Measurements from ENCODE around the gene SMCHD1. TPM values are rescaled to one million over a fixed set of nuclear protein-coding genes. Genes with fewer than 3 reads are reported as not detected.

The SMCHD1 gene
- total and polyA plus RNA-seq, 10 of the 15 experiments (the other 5 are each of a cell fraction or from before 2014, with no cell fraction given) = 6.0 to 110 (median 48.0) TPM

DNA sequence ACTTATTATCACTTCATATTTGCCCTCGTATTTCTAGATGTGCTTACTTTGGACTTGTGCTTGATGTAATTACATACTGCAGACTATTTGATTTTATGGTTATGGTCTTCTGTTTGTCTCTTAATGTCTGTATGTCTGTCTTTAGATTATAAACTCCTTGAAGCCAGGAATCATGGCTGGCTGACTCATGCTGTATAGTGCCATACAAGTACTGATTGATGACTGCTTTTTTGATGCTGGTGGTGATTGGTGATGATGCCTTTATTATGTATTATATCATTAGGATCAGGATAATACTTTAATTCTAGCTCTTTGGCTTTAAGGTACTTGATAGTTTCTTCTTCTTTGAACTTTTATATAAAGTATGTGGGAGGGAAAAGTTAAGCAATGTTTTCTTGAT lies 17.3 kb downstream of the SMCHD1 start:
- Histone ChIP-seq H3K4me3 (no peak overlapping the region), H3K4me1 (ENCODE audit: control insufficient read depth, insufficient read depth, low read length) (no peaks in the 10 kb centered on the region), H3K36me3 (ENCODE audit: control insufficient read depth in 2 of 2, insufficient read depth in 2 of 2, low read length in 1 of 2) (peaks cover 10 to 35% of the 10 kb centered on the region in 2 experiments), H2AFZ (ENCODE audit: control insufficient read depth, low read depth, low read length) (no peak overlapping the region), H3K9me3 (replicated peaks; ENCODE audit: control insufficient read depth, insufficient read depth, low read length) (no peaks in the 10 kb centered on the region; the same call in 2 of the 3 replicates), H3K27ac (ENCODE audit: control insufficient read depth, insufficient read depth) (no peak overlapping the region), H3K9ac (ENCODE audit: control insufficient read depth, insufficient read depth, low read length) (no peak overlapping the region), H3K79me2 (ENCODE audit: control insufficient read depth, insufficient read depth, low read length) (peaks cover 6% of the 10 kb centered on the region), H3K27me3 (replicated peaks in 1 of 2; ENCODE audit: control insufficient read depth in 2 of 2, insufficient read depth in 2 of 2, low read length in 1 of 2) (no peaks in the 10 kb centered on the region), H4K20me1 (ENCODE audit: control insufficient read depth, insufficient read depth) (no peaks in the 10 kb centered on the region; the same call in 1 of the 2 replicates), H3K4me2 (ENCODE audit: control insufficient read depth, insufficient read depth) (no peak overlapping the region)
- TF ChIP-seq, protein P1, sequence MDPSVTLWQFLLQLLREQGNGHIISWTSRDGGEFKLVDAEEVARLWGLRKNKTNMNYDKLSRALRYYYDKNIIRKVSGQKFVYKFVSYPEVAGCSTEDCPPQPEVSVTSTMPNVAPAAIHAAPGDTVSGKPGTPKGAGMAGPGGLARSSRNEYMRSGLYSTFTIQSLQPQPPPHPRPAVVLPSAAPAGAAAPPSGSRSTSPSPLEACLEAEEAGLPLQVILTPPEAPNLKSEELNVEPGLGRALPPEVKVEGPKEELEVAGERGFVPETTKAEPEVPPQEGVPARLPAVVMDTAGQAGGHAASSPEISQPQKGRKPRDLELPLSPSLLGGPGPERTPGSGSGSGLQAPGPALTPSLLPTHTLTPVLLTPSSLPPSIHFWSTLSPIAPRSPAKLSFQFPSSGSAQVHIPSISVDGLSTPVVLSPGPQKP (IDR thresholded peaks at IDR 0.05; ENCODE audit: low read depth, low read length) = no peak
- TF ChIP-seq NR2F1 (conservative IDR thresholded peaks at IDR 0.05) (no peak), NR2C2 (IDR thresholded peaks at IDR 0.05; ENCODE audit: borderline replicate concordance, control insufficient read depth, insufficient read length, low read depth) (no peak), ZNF217 (IDR thresholded peaks at IDR 0.05) (no peak), IKZF2 (IDR thresholded peaks at IDR 0.05) (no peak), SIX5 (IDR thresholded peaks at IDR 0.05; ENCODE audit: low read depth, low read length, severe bottlenecking) (no peak), ZNF622 (IDR thresholded peaks at IDR 0.05) (no peak), TCF3 (IDR thresholded peaks at IDR 0.05; ENCODE audit: borderline replicate concordance, insufficient read depth, low read depth, low read length) (no peak), FOS (IDR thresholded peaks at IDR 0.05; ENCODE audit: borderline replicate concordance, extremely low read depth, insufficient read length) (no peak), HDAC6 (IDR thresholded peaks at IDR 0.05; ENCODE audit: unreplicated experiment) (no peak), RCOR1 (conservative IDR thresholded peaks at IDR 0.05; ENCODE audit: low read depth, low read length) (no peak), NBN (IDR thresholded peaks at IDR 0.05) (no peak), FOXK2 (IDR thresholded peaks at IDR 0.05) (no peak), TBL1XR1 (IDR thresholded peaks at IDR 0.05; ENCODE audit: low read depth, low read length) (no peak)
- TF ChIP-seq, protein P2, sequence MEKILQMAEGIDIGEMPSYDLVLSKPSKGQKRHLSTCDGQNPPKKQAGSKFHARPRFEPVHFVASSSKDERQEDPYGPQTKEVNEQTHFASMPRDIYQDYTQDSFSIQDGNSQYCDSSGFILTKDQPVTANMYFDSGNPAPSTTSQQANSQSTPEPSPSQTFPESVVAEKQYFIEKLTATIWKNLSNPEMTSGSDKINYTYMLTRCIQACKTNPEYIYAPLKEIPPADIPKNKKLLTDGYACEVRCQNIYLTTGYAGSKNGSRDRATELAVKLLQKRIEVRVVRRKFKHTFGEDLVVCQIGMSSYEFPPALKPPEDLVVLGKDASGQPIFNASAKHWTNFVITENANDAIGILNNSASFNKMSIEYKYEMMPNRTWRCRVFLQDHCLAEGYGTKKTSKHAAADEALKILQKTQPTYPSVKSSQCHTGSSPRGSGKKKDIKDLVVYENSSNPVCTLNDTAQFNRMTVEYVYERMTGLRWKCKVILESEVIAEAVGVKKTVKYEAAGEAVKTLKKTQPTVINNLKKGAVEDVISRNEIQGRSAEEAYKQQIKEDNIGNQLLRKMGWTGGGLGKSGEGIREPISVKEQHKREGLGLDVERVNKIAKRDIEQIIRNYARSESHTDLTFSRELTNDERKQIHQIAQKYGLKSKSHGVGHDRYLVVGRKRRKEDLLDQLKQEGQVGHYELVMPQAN (conservative IDR thresholded peaks at IDR 0.05) = no peak
- TF ChIP-seq, protein P3, sequence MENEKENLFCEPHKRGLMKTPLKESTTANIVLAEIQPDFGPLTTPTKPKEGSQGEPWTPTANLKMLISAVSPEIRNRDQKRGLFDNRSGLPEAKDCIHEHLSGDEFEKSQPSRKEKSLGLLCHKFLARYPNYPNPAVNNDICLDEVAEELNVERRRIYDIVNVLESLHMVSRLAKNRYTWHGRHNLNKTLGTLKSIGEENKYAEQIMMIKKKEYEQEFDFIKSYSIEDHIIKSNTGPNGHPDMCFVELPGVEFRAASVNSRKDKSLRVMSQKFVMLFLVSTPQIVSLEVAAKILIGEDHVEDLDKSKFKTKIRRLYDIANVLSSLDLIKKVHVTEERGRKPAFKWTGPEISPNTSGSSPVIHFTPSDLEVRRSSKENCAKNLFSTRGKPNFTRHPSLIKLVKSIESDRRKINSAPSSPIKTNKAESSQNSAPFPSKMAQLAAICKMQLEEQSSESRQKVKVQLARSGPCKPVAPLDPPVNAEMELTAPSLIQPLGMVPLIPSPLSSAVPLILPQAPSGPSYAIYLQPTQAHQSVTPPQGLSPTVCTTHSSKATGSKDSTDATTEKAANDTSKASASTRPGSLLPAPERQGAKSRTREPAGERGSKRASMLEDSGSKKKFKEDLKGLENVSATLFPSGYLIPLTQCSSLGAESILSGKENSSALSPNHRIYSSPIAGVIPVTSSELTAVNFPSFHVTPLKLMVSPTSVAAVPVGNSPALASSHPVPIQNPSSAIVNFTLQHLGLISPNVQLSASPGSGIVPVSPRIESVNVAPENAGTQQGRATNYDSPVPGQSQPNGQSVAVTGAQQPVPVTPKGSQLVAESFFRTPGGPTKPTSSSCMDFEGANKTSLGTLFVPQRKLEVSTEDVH (IDR thresholded peaks at IDR 0.05; ENCODE audit: low read depth, partially characterized antibody) = no peak
- TF ChIP-seq, protein P4, sequence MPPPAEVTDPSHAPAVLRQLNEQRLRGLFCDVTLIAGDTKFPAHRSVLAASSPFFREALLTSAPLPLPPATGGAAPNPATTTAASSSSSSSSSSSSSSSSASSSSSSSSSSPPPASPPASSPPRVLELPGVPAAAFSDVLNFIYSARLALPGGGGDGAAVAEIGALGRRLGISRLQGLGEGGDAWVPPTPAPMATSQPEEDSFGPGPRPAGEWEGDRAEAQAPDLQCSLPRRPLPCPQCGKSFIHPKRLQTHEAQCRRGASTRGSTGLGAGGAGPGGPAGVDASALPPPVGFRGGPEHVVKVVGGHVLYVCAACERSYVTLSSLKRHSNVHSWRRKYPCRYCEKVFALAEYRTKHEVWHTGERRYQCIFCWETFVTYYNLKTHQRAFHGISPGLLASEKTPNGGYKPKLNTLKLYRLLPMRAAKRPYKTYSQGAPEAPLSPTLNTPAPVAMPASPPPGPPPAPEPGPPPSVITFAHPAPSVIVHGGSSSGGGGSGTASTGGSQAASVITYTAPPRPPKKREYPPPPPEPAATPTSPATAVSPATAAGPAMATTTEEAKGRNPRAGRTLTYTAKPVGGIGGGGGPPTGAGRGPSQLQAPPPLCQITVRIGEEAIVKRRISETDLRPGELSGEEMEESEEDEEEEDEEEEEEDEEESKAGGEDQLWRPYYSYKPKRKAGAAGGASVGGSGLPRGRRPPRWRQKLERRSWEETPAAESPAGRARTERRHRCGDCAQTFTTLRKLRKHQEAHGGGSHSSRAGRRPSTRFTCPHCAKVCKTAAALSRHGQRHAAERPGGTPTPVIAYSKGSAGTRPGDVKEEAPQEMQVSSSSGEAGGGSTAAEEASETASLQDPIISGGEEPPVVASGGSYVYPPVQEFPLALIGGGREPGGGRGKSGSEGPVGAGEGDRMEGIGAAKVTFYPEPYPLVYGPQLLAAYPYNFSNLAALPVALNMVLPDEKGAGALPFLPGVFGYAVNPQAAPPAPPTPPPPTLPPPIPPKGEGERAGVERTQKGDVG (CRISPR knock-in tag; IDR thresholded peaks at IDR 0.05) = no peak
- DNase-seq (ENCODE audit: low read depth, low spot score) (no peak), ATAC-seq (no peak), FAIRE-seq (no peak)
- BruUV-seq (replicated peaks) = no TSS peak
- ChIA-PET SMC1A (ENCODE audit: uncharacterized antibody, unreplicated experiment) (interaction anchor here (1.0 to 1.2 kb wide), 2 partner anchors 15 to 67 kb away, joined by 3 to 4 read pairs; no protein-coding TSS in a partner anchor), RAD21 (ENCODE audit: unreplicated experiment) (no interaction called here), CTCF (no interaction called here), POLR2A (no interaction called here)
- 100% methylated on average over 1 of the region's 1 CpG for WGBS (ENCODE audit: insufficient coverage, insufficient replicate concordance, low lambda C conversion rate, missing lambda C conversion rate)
- in situ Hi-C loops (cut with MboI) = no loop called here
- intact Hi-C loops (cut with micrococcal nuclease; ENCODE audit: unreplicated experiment) = no loop called here
